Skeletal muscle satellite cell (primary cell): ENCODE results near the gene MOCOS.
"Not testable (repeated sequence)": the region's sequence is repeated elsewhere in the genome, so short reads cannot be mapped to it uniquely, and the experiment has no call there.

Experiments used
- H3K27me3 ChIP-seq: 2 replicates; pipeline ENCODE4 v1.7.0; 2013; ENCODE audit warnings: low read length; ENCODE audit not compliant: control insufficient read depth, insufficient read depth
- H3K36me3 ChIP-seq: 2 replicates; pipeline ENCODE4 v1.7.0; 2013; ENCODE audit warnings: mild to moderate bottlenecking, control low read depth, low read length; ENCODE audit not compliant: insufficient read depth
- H3K4me1 ChIP-seq: 2 replicates; pipeline ENCODE4 v1.7.0; 2013; ENCODE audit warnings: low read length; ENCODE audit not compliant: control insufficient read depth, insufficient read depth
- H3K4me2 ChIP-seq: 2 replicates; pipeline ENCODE4 v1.7.0; 2013; ENCODE audit warnings: mild to moderate bottlenecking, low read length
- H3K4me3 ChIP-seq: 2 replicates; pipeline ENCODE4 v1.7.0; 2013; ENCODE audit warnings: low read length
- H3K9ac ChIP-seq: 2 replicates; pipeline ENCODE4 v1.7.0; 2013; ENCODE audit warnings: mild to moderate bottlenecking, low read depth, low read length, moderate library complexity
- H3K9me3 ChIP-seq: replicated peaks from 2 replicates; pipeline ENCODE4 v1.7.0; 2013; ENCODE audit warnings: mild to moderate bottlenecking, control low read depth, low read length

MOCOS gene

DNA sequence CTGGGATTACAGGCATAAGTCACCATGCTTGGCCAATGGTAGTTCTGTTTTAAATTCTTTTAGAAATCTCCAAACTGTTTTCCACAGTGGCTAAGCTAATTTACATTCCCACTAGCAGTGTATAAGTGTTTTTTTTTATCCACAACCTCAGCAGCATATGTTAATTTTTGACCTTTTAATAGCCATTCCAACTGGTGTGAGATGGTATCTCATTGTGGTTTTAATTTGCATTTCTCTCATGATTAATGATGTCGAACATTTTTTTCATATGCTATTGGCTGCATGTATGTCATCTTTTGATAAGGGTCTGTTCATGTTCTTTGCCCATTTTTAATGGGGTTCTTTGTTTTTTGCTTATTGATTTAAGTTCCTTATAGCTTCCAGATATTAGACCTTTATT is 20.0 kb downstream of the MOCOS start:
- peaks cover 8% of the 10 kb centered on the region for H3K4me1 ChIP-seq
- no peak overlapping the region for H3K4me3 ChIP-seq
- H3K36me3 ChIP-seq: peaks cover 11% of the 10 kb centered on the region
- H3K9ac ChIP-seq: no peak overlapping the region
- no peaks in the 10 kb centered on the region for H3K27me3 ChIP-seq
- no peak overlapping the region for H3K4me2 ChIP-seq
- no peaks in the 10 kb centered on the region for H3K9me3 ChIP-seq

DNA sequence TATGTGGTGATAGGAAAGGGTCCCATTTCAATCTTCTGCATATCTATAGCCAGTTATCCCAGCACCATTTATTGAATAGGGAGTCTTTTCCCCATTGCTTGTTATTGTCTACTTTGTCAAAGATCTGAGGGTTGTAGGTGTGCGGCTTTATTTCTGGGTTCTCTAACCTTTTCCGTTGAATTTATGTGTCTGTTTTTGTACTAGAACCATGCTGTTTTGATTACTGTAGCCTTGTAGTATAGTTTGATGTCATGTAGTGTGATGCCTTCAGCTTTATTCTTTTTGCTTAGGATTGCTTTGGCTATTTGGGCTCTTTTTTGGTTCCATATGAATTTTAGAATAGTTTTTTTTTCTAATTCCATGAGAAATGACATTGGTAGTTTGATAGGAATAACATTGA is 20.7 kb downstream of the MOCOS start:
- not testable (repeated sequence) for H3K4me3 ChIP-seq, H3K9me3 ChIP-seq, H3K27me3 ChIP-seq, H3K9ac ChIP-seq, H3K4me2 ChIP-seq, H3K4me1 ChIP-seq
- peaks cover 11% of the 10 kb centered on the region for H3K36me3 ChIP-seq

DNA sequence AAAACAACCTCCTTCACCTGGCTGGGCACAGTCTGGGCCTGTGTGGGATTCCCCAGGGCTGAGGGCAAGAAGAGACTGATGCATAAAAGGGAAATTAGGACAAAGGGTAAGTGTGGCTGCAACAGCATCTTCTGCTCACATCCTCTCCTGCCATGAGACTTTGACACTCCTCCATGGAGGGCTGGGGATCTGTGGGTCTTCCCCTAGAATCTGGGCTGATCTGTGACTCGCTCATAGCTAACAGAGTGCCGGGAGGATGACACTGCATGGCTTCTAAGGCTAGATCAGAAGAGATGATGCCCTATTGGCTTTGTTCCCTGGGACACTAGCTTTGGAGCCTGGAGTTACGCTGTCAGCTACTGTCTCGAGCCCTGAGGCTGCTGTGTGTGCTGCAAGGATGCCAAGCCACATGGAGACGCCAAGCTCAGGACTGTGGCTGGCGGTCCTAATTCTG is 24.3 kb downstream of the MOCOS start:
- Histone ChIP-seq H3K4me2 (no peak overlapping the region), H3K4me1 (peaks cover 8% of the 10 kb centered on the region), H3K9me3 (no peaks in the 10 kb centered on the region), H3K4me3 (no peak overlapping the region), H3K36me3 (peaks cover 8% of the 10 kb centered on the region), H3K27me3 (no peaks in the 10 kb centered on the region), H3K9ac (no peak overlapping the region)

DNA sequence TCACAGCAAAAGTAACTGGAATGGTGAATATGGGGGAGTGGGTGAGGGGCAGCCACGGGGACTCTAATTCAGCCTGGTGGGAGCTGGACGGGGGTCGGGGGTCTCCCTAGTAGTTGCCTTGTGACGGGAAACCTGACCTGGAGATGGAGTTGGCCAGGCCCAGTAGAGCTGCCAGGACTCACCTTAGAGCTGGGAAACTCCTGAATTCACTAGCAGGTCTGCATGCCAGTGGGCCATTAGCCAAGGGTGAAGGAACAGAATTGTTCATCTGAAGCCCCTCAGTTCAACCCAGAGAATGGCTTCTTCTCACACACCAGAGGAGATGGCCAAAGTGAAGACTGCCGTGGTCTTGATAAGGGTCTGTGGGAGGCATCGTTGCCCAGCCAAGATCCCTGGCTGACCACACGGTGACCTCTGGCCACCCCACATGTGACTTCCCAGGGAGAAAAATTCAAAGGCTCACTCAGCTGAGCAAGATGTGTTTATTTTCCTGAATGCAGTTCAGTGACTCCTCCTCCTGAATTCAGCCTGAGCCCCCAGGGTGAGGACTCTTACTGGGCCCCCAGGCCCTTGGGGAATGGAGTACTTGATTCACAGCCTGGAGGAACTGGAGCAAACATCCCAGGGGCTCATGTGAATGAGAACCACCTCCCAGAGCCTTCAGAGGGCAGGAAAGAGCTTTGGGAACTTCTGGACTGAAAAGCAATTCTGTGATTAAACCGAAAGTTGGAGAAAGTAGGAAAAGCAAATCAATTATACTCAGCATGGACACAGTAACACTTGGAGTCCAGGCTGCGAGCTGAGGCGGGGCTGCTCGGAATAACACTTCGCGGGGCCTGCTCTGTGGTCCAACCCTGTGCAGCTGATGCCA is 25.2 kb downstream of the MOCOS start:
- Histone ChIP-seq H3K4me3 (no peak overlapping the region), H3K9ac (no peak overlapping the region), H3K36me3 (peaks cover 2% of the 10 kb centered on the region), H3K4me1 (peaks cover 8% of the 10 kb centered on the region), H3K4me2 (no peak overlapping the region), H3K27me3 (no peaks in the 10 kb centered on the region), H3K9me3 (no peaks in the 10 kb centered on the region)

GRCh38 chr18:36214811-36215210 is 27.5 kb downstream of the MOCOS start:
- H3K27me3 ChIP-seq: no peaks in the 10 kb centered on the region

DNA sequence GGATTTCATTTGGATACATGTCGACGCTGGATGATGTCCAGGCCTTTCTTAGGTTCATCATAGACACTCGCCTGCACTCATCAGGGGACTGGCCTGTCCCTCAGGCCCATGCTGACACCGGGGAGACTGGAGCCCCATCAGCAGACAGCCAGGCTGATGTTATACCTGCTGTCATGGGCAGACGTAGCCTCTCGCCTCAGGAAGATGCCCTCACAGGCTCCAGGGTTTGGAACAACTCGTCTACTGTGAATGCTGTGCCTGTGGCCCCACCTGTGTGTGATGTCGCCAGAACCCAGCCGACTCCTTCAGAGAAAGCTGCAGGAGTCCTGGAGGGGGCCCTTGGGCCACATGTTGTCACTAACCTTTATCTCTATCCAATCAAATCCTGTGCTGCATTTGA is 28.3 kb downstream of the MOCOS start:
- H3K9me3 ChIP-seq: no peaks in the 10 kb centered on the region
- peaks cover 8% of the 10 kb centered on the region for H3K4me1 ChIP-seq
- no peak overlapping the region for H3K4me3 ChIP-seq
- no peak overlapping the region for H3K9ac ChIP-seq
- no peak overlapping the region for H3K4me2 ChIP-seq
- no peaks in the 10 kb centered on the region for H3K27me3 ChIP-seq
- peaks cover 9% of the 10 kb centered on the region for H3K36me3 ChIP-seq

More at GRCh38 chr18:36214811-36215210, 27.5 kb downstream of the MOCOS start:
- H3K9me3 ChIP-seq: no peaks in the 10 kb centered on the region
- peaks cover 5% of the 10 kb centered on the region for H3K36me3 ChIP-seq
- peaks cover 8% of the 10 kb centered on the region for H3K4me1 ChIP-seq
- H3K9ac ChIP-seq: no peak overlapping the region
- H3K4me2 ChIP-seq: no peak overlapping the region
- H3K4me3 ChIP-seq: no peak overlapping the region

- no peaks in the 10 kb centered on the region for H3K9me3 ChIP-seq
- no peaks in the 10 kb centered on the region for H3K4me1 ChIP-seq
- peaks cover 9% of the 10 kb centered on the region for H3K36me3 ChIP-seq
- H3K27me3 ChIP-seq: no peaks in the 10 kb centered on the region
- H3K9ac ChIP-seq: no peak overlapping the region
- H3K4me2 ChIP-seq: no peak overlapping the region
- no peak overlapping the region for H3K4me3 ChIP-seq
Observed at GRCh38 chr18:36217348-36217747, 30.1 kb downstream of the MOCOS start.

DNA sequence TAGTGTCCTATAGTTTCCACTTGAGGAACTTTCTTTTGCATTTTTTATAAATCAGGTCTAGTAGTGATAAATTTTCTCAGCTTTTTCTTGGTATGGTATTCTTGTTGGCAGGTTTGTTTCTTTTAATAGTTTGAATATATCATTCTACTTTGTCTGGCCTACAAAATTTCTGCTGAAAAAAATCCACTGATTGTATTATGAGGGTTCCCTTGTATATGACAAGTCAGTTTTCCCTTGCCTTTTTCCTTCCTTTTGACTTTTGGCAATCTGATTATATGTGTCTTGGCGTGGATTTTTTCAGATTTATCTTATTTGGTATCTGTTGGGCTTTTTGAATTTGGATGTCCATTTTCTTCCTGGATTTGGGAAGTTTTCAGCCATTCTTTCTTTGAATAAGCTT is 41.9 kb downstream of the MOCOS start:
- Histone ChIP-seq H3K9me3 (no peaks in the 10 kb centered on the region), H3K4me3 (no peak overlapping the region), H3K27me3 (no peaks in the 10 kb centered on the region), H3K36me3 (peaks cover 7% of the 10 kb centered on the region), H3K4me1 (no peaks in the 10 kb centered on the region), H3K9ac (no peak overlapping the region), H3K4me2 (no peak overlapping the region)

DNA sequence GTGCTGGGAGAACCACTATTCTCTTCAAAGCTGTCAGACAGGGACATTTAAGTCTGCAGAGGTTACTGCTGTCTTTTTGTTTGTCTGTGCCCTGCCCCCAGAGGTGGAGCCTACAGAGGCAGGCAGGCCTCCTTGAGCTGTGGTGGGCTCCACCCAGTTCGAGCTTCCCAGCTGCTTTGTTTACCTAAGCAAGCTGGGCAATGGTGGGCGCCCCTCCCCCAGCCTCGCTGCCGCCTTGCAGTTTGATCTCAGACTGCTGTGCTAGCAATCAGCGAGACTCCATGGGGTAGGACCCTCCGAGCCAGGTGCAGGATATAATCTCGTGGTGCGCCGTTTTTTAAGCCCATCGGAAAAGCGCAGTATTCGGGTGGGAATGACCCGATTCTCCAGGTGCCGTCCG is 53.2 kb downstream of the MOCOS start:
- H3K9me3 ChIP-seq, H3K36me3 ChIP-seq, H3K4me1 ChIP-seq, H3K27me3 ChIP-seq, H3K4me3 ChIP-seq, H3K9ac ChIP-seq, H3K4me2 ChIP-seq: not testable (repeated sequence)

DNA sequence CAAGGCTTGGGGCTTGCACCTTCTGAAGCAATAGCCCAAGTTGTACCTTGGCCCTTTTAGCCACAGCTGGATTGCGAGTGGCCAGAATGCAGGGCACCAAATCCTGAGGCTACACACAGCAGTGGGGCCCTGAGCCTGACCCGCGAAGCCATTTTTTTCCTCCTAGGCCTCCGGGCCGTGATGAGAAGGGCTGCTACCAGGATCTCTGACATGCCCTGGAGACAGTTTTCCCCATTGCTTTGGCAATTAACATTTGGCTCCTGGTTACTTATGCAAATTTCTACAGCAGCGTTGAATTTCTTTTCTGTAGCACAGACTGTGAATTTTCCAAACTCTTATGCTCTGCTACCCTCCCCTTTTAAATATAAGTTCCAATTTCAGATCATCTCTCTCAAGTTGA is 54.5 kb downstream of the MOCOS start:
- no peaks in the 10 kb centered on the region for H3K36me3 ChIP-seq
- no peaks in the 10 kb centered on the region for H3K27me3 ChIP-seq
- H3K4me3 ChIP-seq: no peak overlapping the region
- H3K9ac ChIP-seq: no peak overlapping the region
- no peaks in the 10 kb centered on the region for H3K4me1 ChIP-seq
- no peak overlapping the region for H3K4me2 ChIP-seq
- H3K9me3 ChIP-seq: no peaks in the 10 kb centered on the region

- peaks cover 18% of the 10 kb centered on the region for H3K36me3 ChIP-seq
- H3K4me2 ChIP-seq: no peak overlapping the region
- H3K27me3 ChIP-seq: no peaks in the 10 kb centered on the region
- no peak overlapping the region for H3K4me3 ChIP-seq
- H3K9ac ChIP-seq: no peak overlapping the region
- no peaks in the 10 kb centered on the region for H3K4me1 ChIP-seq
- H3K9me3 ChIP-seq: no peaks in the 10 kb centered on the region
Observed at GRCh38 chr18:36247036-36247435, 59.7 kb downstream of the MOCOS start.

DNA sequence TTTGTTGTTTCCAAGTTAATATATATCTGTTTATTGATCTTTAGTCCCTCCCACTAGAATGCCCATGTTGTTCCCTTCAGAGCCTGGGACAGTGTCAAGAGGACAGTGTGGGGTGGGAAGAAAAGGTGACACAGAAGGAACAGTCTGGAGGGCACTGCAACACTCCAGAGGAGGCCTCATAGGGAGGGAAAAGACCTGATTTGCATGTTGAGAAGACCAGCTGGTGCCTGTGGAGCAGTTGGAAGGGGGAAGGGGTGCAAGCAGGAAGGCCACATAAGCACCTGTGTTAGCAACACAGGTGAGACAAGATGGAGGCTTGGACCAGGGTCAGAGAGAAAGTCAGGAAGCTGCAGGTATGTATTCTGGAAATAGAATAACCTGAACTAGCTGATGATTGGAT is 62.1 kb downstream of the MOCOS start:
- no peaks in the 10 kb centered on the region for H3K4me1 ChIP-seq
- H3K4me2 ChIP-seq: no peak overlapping the region
- peaks cover 18% of the 10 kb centered on the region for H3K36me3 ChIP-seq
- no peaks in the 10 kb centered on the region for H3K27me3 ChIP-seq
- H3K4me3 ChIP-seq: no peak overlapping the region
- H3K9me3 ChIP-seq: no peaks in the 10 kb centered on the region
- H3K9ac ChIP-seq: no peak overlapping the region
